Stomach (tissue), 9 donors: Measurements from ENCODE around the gene PKP1. TPM values are rescaled to one million over a fixed set of nuclear protein-coding genes. Genes with fewer than 3 reads are reported as not detected.
A peak's percentile ranks its signal among the peaks of the same experiment; 100 is the strongest.

Source experiments
- DNase-seq, 2 donors: peaks; one replicate each; pipeline versions ENCODE4 v3.0.0 to v3.0.0-alpha.2; 2013 to 2019
- H3K27ac ChIP-seq, 5 donors: fragments of 200-600 bp in 4 of 5; sonication (generic) in 4 of 5; one replicate each; pipeline ENCODE4 v1.5.1; 2013 to 2019; ENCODE audit warnings: mild to moderate bottlenecking in 1 of 5, moderate library complexity in 1 of 5
- H3K27me3 ChIP-seq, 3 donors: fragments of 200-600 bp; sonication (generic); one replicate each; pipeline ENCODE4 v1.5.1; 2017 to 2019; ENCODE audit warnings: mixed run types in 1 of 3
- H3K36me3 ChIP-seq, 4 donors: fragments of 200-600 bp; sonication (generic); 1 replicate in 3 of 4; 2 replicates in 1 of 4; pipeline ENCODE4 v1.5.1; 2016 to 2019
- H3K4me1 ChIP-seq, 4 donors: fragments of 200-600 bp; sonication (generic); one replicate each; pipeline ENCODE4 v1.5.1; 2016 to 2019
- H3K4me3 ChIP-seq, 4 donors: fragments of 200-600 bp; sonication (generic) in 3 of 4; one replicate each; pipeline ENCODE4 v1.5.1; 2016 to 2019; ENCODE audit warnings: mild to moderate bottlenecking in 1 of 4
- H3K9me3 ChIP-seq, 4 donors: fragments of 200-600 bp; sonication (generic); one replicate each; pipeline ENCODE4 v1.5.1; 2016 to 2019
- EP300 ChIP-seq: sonication (generic); formaldehyde crosslinking; IDR thresholded peaks from one replicate; pipeline ENCODE4 v1.6.1; 2017; ENCODE audit warnings: antibody characterized with exemption
- POLR2A ChIP-seq, 4 donors: fragments of 450-650 bp; IDR thresholded peaks; one replicate each; pipeline ENCODE4 v1.6.1; 2016; ENCODE audit warnings: antibody characterized with exemption in 4 of 4, control low read depth in 2 of 4, mild to moderate bottlenecking in 1 of 4, moderate library complexity in 1 of 4
- POLR2AphosphoS5 ChIP-seq, 3 donors: sonication (generic); formaldehyde crosslinking; IDR thresholded peaks; one replicate each; pipeline ENCODE4 v1.6.1; 2016; ENCODE audit warnings: antibody characterized with exemption in 3 of 3
- WGBS, 5 donors: extraction: QIAGEN DNeasy Blood & Tissue Kit in 3 of 5; methylation state at CpG; one replicate each; pipeline versions ENCODE4 v1.1.5 to v1.1.7; 2013 to 2018; 5-methylcytosine and 5-hydroxymethylcytosine counted together
- intact Hi-C: fragments of 100-400 bp; cut with DNase I; formaldehyde crosslinking; loops from one replicate; pipeline ENCODE4 v1.15.1; 2023; ENCODE audit warnings: low total_unique reads
- polyA plus RNA-seq, 3 donors: library from polyadenylated mRNA; stranded (reverse); fragments of 200-250 nt; gene quantifications; one replicate each; pipeline ENCODE4 v1.2.3, GENCODE V29; 2013
- total RNA-seq, 5 donors: library from RNA; depleted of rRNA; stranded (reverse); fragments of >200 nt; gene quantifications; one replicate each; pipeline versions ENCODE4 v1.1.0 to v1.2.3, GENCODE V29; 2014 to 2016
- TF ChIP-seq, protein P1 (sequence below), 7 experiments: fragments of 450-650 bp in 4 of 7; fragments of 200-600 bp in 3 of 7; sonication (generic) in 3 of 7; IDR thresholded peaks; one replicate each; pipeline ENCODE4 v1.5.1; 2016 to 2019; ENCODE audit warnings: antibody characterized with exemption in 7 of 7, control low read depth in 2 of 7, mild to moderate bottlenecking in 1 of 7
- donor health status: healthy with polysubstance abuse.
- donor health status: Bipolar disorder and iron deficiency.
- donor health status: healthy.

PKP1 gene
- total and polyA plus RNA-seq, 8 donors, result under 0.01 to 42.2 (median 0.40) TPM; not detected in 2

DNA sequence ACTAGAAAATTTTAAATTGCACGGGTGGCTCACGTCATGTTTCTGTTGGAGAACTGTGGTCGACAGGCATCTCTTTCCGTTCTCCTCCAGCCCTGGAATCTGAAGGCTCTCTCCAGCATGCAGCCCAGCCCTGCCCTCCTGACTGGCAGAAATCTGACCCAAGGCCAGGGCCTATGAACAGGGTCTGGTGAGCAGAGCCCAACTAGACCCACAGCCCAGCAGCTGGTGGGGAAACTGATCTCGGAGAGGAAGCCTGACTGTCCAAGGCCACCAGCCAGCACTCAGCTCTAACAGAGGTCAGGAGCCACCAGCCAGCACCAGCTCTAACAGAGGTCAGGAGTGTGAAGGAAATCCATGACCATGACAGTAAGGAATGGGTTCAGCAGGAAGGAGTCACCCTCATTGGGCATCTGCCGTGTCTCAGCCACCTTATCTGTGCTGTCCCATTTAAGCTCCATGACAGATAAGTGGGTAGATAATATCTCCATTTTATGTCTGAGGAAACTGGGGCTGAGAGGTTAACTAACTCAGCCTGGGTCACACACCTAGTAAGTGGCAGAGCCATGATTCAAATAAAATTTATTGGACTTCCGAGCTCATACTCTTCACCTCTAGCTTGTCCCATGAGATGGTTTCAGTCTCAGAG is 20.2 kb upstream of the PKP1 start:
- no peak for TF ChIP-seq POLR2AphosphoS5 (IDR thresholded peaks at IDR 0.05)
- TF ChIP-seq, protein P1, sequence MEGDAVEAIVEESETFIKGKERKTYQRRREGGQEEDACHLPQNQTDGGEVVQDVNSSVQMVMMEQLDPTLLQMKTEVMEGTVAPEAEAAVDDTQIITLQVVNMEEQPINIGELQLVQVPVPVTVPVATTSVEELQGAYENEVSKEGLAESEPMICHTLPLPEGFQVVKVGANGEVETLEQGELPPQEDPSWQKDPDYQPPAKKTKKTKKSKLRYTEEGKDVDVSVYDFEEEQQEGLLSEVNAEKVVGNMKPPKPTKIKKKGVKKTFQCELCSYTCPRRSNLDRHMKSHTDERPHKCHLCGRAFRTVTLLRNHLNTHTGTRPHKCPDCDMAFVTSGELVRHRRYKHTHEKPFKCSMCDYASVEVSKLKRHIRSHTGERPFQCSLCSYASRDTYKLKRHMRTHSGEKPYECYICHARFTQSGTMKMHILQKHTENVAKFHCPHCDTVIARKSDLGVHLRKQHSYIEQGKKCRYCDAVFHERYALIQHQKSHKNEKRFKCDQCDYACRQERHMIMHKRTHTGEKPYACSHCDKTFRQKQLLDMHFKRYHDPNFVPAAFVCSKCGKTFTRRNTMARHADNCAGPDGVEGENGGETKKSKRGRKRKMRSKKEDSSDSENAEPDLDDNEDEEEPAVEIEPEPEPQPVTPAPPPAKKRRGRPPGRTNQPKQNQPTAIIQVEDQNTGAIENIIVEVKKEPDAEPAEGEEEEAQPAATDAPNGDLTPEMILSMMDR (IDR thresholded peaks at IDR 0.05), result no peak
- no peak for TF ChIP-seq EP300
- no peak for TF ChIP-seq POLR2A (IDR thresholded peaks at IDR 0.05)
- no peak for DNase-seq
- 87 to 95% (median 90%) methylated on average over 7 of the region's 7 CpGs for WGBS, 5 donors

DNA sequence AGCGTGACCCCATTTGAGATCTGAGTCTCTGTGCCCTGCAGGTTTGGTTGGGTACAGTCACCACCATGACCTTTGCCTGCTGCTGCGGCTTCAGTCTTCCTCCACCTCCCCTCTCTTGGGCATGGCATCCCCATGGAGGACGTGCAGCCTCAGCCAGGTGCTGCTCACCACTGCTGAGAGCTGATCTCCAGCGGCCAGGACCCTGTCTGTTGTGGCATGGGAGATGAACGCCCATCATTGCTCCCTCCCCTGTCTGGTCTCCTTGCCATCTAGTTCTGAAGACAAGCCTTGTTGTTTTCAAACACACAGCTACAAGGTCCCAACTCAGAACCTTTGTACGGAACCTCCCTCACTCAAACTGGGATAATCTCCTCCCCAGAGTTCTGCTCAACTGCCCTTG is 19.2 kb upstream of the PKP1 start:
- TF ChIP-seq, protein P1 (IDR thresholded peaks at IDR 0.05), result no peak
- TF ChIP-seq EP300 (no peak), POLR2A (IDR thresholded peaks at IDR 0.05) (no peak), POLR2AphosphoS5 (IDR thresholded peaks at IDR 0.05) (no peak)
- Histone ChIP-seq H3K9me3 (no peaks in the 10 kb centered on the region), H3K27ac (no peak overlapping the region), H3K36me3 (no peaks in the 10 kb centered on the region), H3K4me1 (peaks cover 10 to 13% (median 10%) of the 10 kb centered on the region in 4 donors), H3K4me3 (no peak overlapping the region), H3K27me3 (peaks cover 8 to 67% (median 14%) of the 10 kb centered on the region in 3 donors)
- DNase-seq, result peak in 1 of 2 donors; percentile 5
- intact Hi-C loops, result no loop called here
- 78 to 95% (median 89%) methylated on average over 5 to 6 of the region's 6 CpGs for WGBS, 5 donors

More for the DNA sequence above, 20.2 kb upstream of the PKP1 start:
- peaks cover 8 to 65% (median 14%) of the 10 kb centered on the region in 3 donors for H3K27me3 ChIP-seq
- H3K9me3 ChIP-seq, result no peaks in the 10 kb centered on the region
- H3K27ac ChIP-seq, result no peak overlapping the region
- H3K36me3 ChIP-seq, result no peaks in the 10 kb centered on the region
- no peak overlapping the region for H3K4me3 ChIP-seq
- H3K4me1 ChIP-seq, result peaks cover 10 to 13% (median 10%) of the 10 kb centered on the region in 4 donors
- intact Hi-C loops, result no loop called here

- no peaks in the 10 kb centered on the region for H3K9me3 ChIP-seq
- no peaks in the 10 kb centered on the region for H3K36me3 ChIP-seq
- no peak overlapping the region for H3K4me3 ChIP-seq
- intact Hi-C loops, result no loop called here
- 75 to 89% (median 84%) methylated on average over 4 of the region's 4 CpGs for whole genome bisulfite sequencing, 5 donors
- H3K4me1 ChIP-seq, result peaks cover 7 to 9% (median 8%) of the 10 kb centered on the region in 4 donors
- peak in 1 of 2 donors; percentile 10 for DNase-seq
- H3K27me3 ChIP-seq, result peaks cover 6 to 66% (median 12%) of the 10 kb centered on the region in 3 donors
- TF ChIP-seq POLR2AphosphoS5 (IDR thresholded peaks at IDR 0.05), result no peak
- TF ChIP-seq EP300, result no peak
- no peak for TF ChIP-seq POLR2A (IDR thresholded peaks at IDR 0.05)
- TF ChIP-seq, protein P1 (IDR thresholded peaks at IDR 0.05), result no peak
- no peak overlapping the region for H3K27ac ChIP-seq
Observed at GRCh38 chr1:201264554-201264953, 18.8 kb upstream of the PKP1 start.

- intact Hi-C loops, result no loop called here
- 50 to 66% (median 62%) methylated on average over 3 of the region's 3 CpGs for WGBS, 5 donors
- H3K4me1 ChIP-seq, result no peaks in the 10 kb centered on the region
- peaks cover 0 to 60% (median 3%) of the 10 kb centered on the region in 3 donors for H3K27me3 ChIP-seq
- TF ChIP-seq, protein P1 (IDR thresholded peaks at IDR 0.05), result no peak
- TF ChIP-seq POLR2A (IDR thresholded peaks at IDR 0.05), result no peak
- TF ChIP-seq EP300, result no peak
- no peak for TF ChIP-seq POLR2AphosphoS5 (IDR thresholded peaks at IDR 0.05)
- no peak overlapping the region for H3K4me3 ChIP-seq
- no peaks in the 10 kb centered on the region for H3K9me3 ChIP-seq
- no peak overlapping the region for H3K27ac ChIP-seq
- DNase-seq, result no peak
- H3K36me3 ChIP-seq, result no peaks in the 10 kb centered on the region
Observed at GRCh38 chr1:201265756-201266155, 17.6 kb upstream of the PKP1 start.
